Spinal cord (tissue), 10 donors: Measurements from ENCODE around the gene MRPS10. TPM values are rescaled to one million over a fixed set of nuclear protein-coding genes. Genes with fewer than 3 reads are reported as not detected.

Experiments used
- DNase-seq, 6 donors: peaks; one replicate each; pipeline versions ENCODE4 v3.0.0 to v3.0.0-alpha.2; 2013 to 2015; ENCODE audit warnings: low spot score in 6 of 6, low read depth in 4 of 6
- H3K27ac ChIP-seq: one replicate; pipeline ENCODE4 v1.5.1; 2013; ENCODE audit warnings: low read depth, low read length, control low read depth
- H3K27me3 ChIP-seq: one replicate; pipeline ENCODE4 v1.6.1; 2013; ENCODE audit warnings: low read length; ENCODE audit not compliant: control insufficient read depth, insufficient read depth
- H3K36me3 ChIP-seq: one replicate; pipeline ENCODE4 v1.6.1; 2013; ENCODE audit warnings: low read length; ENCODE audit not compliant: control insufficient read depth, insufficient read depth
- H3K4me1 ChIP-seq: one replicate; pipeline ENCODE4 v1.6.1; 2013; ENCODE audit warnings: low read length; ENCODE audit not compliant: control insufficient read depth, insufficient read depth
- H3K4me3 ChIP-seq: one replicate; pipeline ENCODE4 v1.5.1; 2013; ENCODE audit warnings: low read depth, low read length, control low read depth
- H3K9me3 ChIP-seq: one replicate; pipeline ENCODE4 v1.6.1; 2013; ENCODE audit warnings: low read length; ENCODE audit not compliant: control insufficient read depth, insufficient read depth
- WGBS: methylation state at CpG from one replicate; pipeline ENCODE4 v1.1.5; 2013; ENCODE audit warnings: missing lambda C conversion rate; ENCODE audit not compliant: insufficient coverage; 5-methylcytosine and 5-hydroxymethylcytosine counted together
- polyA plus RNA-seq, 2 donors: library from polyadenylated mRNA; unstranded; fragments of 120-200 nt; gene quantifications; one replicate each; pipeline ENCODE4 v1.2.1, GENCODE V29; 2013; ENCODE audit not compliant: insufficient read length in 2 of 2
- total RNA-seq, 2 donors: library from RNA; depleted of rRNA in 1 of 2; stranded (reverse); fragments of 120-200 nt in 1 of 2; fragments of >200 nt in 1 of 2; gene quantifications; one replicate each; pipeline versions ENCODE4 v1.2.3 to v1.2.4, GENCODE V29; 2013 to 2014
- donor health status: healthy.

The MRPS10 gene
- total and polyA plus RNA-seq, 4 donors: 28.8 to 45.3 (median 30.0) TPM

DNA sequence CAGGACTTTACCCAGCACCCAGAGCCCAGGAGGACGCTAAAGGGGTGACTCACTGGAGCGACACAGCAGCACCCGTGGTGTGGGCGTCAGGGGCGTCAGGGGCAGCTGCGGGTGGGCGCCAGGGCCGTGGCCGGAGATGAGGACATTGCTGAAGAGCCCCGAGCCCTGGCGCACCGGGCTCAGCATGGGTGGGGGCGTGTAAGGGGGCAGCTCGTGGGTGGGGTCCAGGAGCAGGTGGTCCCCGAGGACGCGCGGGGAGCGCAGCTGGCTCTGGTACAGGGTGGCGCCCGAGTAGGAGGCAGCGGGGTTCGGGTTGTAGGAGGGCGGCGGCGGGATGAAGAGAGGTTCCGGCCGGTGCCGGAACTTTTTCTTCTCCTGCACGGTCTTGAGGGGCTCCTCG, 41.6 kb upstream of the MRPS10 start:
- H3K36me3 ChIP-seq: peaks cover 25% of the 10 kb centered on the region
- H3K4me1 ChIP-seq: peaks cover 10% of the 10 kb centered on the region
- no peak overlapping the region for H3K4me3 ChIP-seq
- DNase-seq: no peak
- no peak overlapping the region for H3K27ac ChIP-seq
- WGBS: 96% methylated on average over 31 of the region's 31 CpGs
- no peaks in the 10 kb centered on the region for H3K27me3 ChIP-seq
- H3K9me3 ChIP-seq: no peaks in the 10 kb centered on the region

DNA sequence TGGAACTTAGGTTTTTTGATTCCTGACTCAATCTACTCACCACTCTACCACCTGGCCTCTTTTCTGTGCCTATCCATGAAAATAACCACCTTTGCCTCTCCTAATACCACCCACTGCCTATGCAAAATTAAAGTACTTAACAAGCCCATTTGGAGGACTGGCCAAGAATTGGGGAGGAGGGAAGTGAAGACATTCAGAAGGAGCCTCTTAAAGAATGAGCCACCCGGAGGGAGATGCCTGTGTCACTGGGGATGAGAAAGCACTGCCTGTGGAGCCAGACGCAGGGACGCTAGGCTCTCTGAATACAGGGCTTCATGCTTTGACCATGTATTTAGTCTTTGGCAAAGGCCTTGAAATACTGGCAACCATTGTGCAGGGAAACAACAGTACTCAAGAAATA, 40.0 kb upstream of the MRPS10 start:
- no peaks in the 10 kb centered on the region for H3K27me3 ChIP-seq
- H3K36me3 ChIP-seq: peaks cover 18% of the 10 kb centered on the region
- 63% methylated on average over 3 of the region's 3 CpGs for WGBS
- H3K4me1 ChIP-seq: peaks cover 10% of the 10 kb centered on the region
- no peaks in the 10 kb centered on the region for H3K9me3 ChIP-seq
- no peak overlapping the region for H3K27ac ChIP-seq
- DNase-seq: peak in 2 of 6 donors; percentile 19 to 33
- H3K4me3 ChIP-seq: no peak overlapping the region

- H3K4me1 ChIP-seq: peaks cover 15% of the 10 kb centered on the region
- no peak for DNase-seq
- H3K9me3 ChIP-seq: no peaks in the 10 kb centered on the region
- H3K4me3 ChIP-seq: no peak overlapping the region
- WGBS: no CpG with 5 or more reads among the region's 3 CpGs
- H3K27ac ChIP-seq: no peak overlapping the region
- peaks cover 18% of the 10 kb centered on the region for H3K36me3 ChIP-seq
- no peaks in the 10 kb centered on the region for H3K27me3 ChIP-seq
Measured at GRCh38 chr6:42257063-42257462, 39.4 kb upstream of the MRPS10 start.

DNA sequence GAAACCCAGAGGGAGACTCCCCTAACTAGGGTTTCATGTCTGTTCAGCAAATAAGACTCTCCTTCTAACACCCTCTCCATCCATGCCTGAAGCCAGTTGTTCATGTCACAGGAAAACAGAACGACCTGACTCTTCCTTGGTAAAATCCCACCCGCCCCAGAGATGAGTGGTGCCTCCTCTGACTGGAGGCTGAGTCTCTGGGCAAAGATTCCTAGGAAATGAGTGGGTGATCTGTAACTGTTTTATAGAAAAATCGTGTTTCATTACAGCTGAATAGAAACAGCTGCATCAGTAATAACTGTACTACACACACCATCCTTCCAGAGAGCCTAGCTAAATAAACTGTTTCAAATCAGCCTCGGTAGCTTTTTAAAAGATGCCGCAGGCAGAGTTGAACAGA, 37.4 kb upstream of the MRPS10 start:
- Histone ChIP-seq H3K9me3 (no peaks in the 10 kb centered on the region), H3K4me3 (no peak overlapping the region), H3K27me3 (no peaks in the 10 kb centered on the region), H3K36me3 (peaks cover 14% of the 10 kb centered on the region), H3K4me1 (peaks cover 19% of the 10 kb centered on the region), H3K27ac (no peak overlapping the region)
- 77% methylated on average over 3 of the region's 5 CpGs for WGBS
- no peak for DNase-seq

DNA sequence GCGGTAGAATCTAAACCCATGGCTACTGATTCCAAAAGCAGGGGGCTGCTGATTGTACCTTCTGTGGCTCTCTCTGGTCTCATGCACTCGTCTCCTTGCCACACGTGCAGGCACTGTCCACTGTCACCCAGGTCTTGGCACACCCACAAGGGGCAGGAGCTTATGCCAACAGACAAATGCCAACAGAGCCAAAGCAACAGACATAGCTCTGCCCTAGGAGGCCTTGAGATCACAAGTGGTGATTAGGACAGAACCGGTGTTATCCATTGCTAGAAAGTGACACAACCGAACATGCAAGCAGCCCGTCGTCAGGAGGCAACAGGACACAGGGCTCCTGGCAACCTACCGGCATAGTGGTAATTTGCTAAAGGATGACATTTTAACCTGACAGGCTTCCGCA, 36.8 kb upstream of the MRPS10 start:
- peaks cover 14% of the 10 kb centered on the region for H3K36me3 ChIP-seq
- H3K9me3 ChIP-seq: no peaks in the 10 kb centered on the region
- DNase-seq: no peak
- no peak overlapping the region for H3K4me3 ChIP-seq
- no peak overlapping the region for H3K27ac ChIP-seq
- peaks cover 19% of the 10 kb centered on the region for H3K4me1 ChIP-seq
- H3K27me3 ChIP-seq: no peaks in the 10 kb centered on the region
- WGBS: 90% methylated on average over 9 of the region's 9 CpGs

GRCh38 chr6:42251911-42252637, 34.4 kb upstream of the MRPS10 start:
- Histone ChIP-seq H3K4me3 (no peak overlapping the region), H3K36me3 (peaks cover 8% of the 10 kb centered on the region), H3K27me3 (no peaks in the 10 kb centered on the region), H3K27ac (peak overlapping the region; percentile 26), H3K4me1 (peaks cover 19% of the 10 kb centered on the region), H3K9me3 (no peaks in the 10 kb centered on the region)
- 33% methylated on average over 4 of the region's 9 CpGs for whole genome bisulfite sequencing
- DNase-seq: peak in 5 of 6 donors; percentile 33 to 86 (median 61)

DNA sequence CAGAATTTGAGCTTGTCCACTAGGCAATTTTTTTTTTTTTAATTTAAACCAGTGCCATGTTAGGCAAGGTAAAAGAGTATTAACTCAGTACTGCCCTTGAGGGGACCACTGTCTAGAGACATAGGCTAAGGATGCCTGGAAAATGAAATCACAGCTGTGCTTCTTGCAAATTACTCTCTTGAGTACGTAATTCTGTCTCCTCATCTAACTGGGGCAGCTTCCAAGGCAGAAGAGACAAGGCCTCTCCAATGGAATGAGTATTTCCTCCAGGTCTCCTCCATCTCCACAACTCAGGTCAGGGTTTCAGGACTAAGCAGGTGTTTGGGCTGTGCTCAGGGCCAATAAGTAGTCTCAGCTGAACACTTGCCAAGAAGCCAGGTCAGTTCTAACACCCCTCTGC, 33.8 kb upstream of the MRPS10 start:
- H3K27ac ChIP-seq: peak overlapping the region; percentile 26
- peaks cover 8% of the 10 kb centered on the region for H3K36me3 ChIP-seq
- peaks cover 19% of the 10 kb centered on the region for H3K4me1 ChIP-seq
- H3K9me3 ChIP-seq: no peaks in the 10 kb centered on the region
- no peak overlapping the region for H3K4me3 ChIP-seq
- 57% methylated on average over 1 of the region's 1 CpG for WGBS
- DNase-seq: no peak
- no peaks in the 10 kb centered on the region for H3K27me3 ChIP-seq

DNA sequence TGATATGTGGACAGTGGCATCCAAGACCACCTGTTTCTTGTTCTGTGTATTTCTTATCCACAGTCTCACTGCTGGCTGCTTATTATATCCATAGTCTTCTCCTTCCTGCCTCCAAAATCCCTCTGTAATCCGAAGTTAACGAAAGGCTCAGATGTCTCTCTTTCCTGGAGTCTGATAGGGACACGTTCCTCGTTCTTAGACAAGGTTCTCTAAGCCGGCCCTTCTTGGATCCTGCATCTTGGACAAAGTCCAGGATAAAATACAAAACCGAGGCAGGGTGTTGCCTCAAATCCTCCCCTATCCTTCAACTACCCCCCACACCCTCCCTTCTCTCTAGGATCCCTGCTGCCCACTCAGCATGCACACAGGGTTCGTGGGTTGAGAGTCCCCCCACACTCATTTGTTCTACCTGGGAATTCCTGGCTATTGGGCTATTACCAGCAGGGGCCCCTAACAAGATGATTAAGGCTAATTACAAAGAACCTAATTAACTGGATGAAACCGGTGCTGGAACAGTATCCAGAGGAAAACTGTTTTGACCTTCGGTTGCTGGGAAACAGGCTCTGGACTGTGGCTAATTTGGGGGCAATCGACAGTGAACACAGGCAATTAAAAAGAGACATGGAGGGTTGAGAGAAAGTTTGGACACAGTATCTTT, 32.7 kb upstream of the MRPS10 start:
- peaks cover 19% of the 10 kb centered on the region for H3K4me1 ChIP-seq
- H3K4me3 ChIP-seq: no peak overlapping the region
- H3K9me3 ChIP-seq: no peaks in the 10 kb centered on the region
- no peaks in the 10 kb centered on the region for H3K27me3 ChIP-seq
- no peak overlapping the region for H3K27ac ChIP-seq
- peaks cover 10% of the 10 kb centered on the region for H3K36me3 ChIP-seq
- WGBS: 25% methylated on average over 7 of the region's 10 CpGs
- peak; percentile 36 to 91 (median 64) for DNase-seq

GRCh38 chr6:42249279-42249678, 31.6 kb upstream of the MRPS10 start:
- H3K36me3 ChIP-seq: peaks cover 8% of the 10 kb centered on the region
- 93% methylated on average over 3 of the region's 3 CpGs for WGBS
- H3K9me3 ChIP-seq: no peaks in the 10 kb centered on the region
- H3K27ac ChIP-seq: no peak overlapping the region
- no peak overlapping the region for H3K4me3 ChIP-seq
- no peaks in the 10 kb centered on the region for H3K27me3 ChIP-seq
- peaks cover 19% of the 10 kb centered on the region for H3K4me1 ChIP-seq
- no peak for DNase-seq

GRCh38 chr6:42243046-42243445, 25.4 kb upstream of the MRPS10 start:
- Histone ChIP-seq H3K36me3 (peaks cover 36% of the 10 kb centered on the region), H3K9me3 (no peaks in the 10 kb centered on the region), H3K27ac (no peak overlapping the region), H3K4me1 (no peaks in the 10 kb centered on the region), H3K4me3 (no peak overlapping the region), H3K27me3 (no peaks in the 10 kb centered on the region)
- 97% methylated on average over 10 of the region's 11 CpGs for WGBS
- DNase-seq: no peak
